ENCODE measurements around the gene NCKAP5.

Gene NCKAP5

DNA sequence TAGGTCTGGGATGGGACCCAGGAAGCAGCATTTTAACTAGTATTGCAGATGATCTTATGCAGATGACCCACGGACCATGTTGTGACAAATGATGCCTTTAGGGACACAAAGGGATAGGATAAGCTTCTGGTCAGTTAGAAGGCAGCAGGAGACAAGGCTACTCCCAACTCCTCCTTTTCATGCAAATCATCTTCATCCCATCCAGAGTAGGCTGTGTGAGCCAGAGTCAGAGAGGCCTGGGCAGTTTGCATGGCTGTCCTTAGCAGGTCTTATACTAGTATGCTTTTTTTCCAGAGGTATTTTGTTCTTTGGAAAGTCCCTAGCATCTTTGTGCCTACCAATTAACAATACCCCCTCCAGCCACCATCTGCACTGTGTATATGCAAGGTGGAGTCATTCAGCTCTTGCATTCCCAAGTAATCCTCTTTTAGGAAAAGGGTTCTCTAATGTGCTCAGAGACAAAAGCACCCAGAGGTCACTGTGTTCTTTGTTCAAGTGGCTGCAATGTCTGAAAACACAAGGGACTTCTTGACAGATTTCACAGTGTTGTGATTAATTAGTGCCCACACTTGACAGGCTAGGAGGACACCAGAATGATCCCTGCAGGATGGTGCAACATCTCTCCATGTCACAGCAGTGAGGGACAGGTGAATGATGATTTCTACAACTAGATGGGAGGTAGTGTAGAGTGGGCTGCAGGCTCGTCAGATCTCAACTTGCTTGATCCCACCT lies 225.8 kb downstream of the NCKAP5 start:
- no peak for DNase-seq (ENCODE audit: low read depth, low spot score)
- ChIA-PET CTCF (no interaction called here), POLR2A (no interaction called here)
- TF ChIP-seq, protein P1, sequence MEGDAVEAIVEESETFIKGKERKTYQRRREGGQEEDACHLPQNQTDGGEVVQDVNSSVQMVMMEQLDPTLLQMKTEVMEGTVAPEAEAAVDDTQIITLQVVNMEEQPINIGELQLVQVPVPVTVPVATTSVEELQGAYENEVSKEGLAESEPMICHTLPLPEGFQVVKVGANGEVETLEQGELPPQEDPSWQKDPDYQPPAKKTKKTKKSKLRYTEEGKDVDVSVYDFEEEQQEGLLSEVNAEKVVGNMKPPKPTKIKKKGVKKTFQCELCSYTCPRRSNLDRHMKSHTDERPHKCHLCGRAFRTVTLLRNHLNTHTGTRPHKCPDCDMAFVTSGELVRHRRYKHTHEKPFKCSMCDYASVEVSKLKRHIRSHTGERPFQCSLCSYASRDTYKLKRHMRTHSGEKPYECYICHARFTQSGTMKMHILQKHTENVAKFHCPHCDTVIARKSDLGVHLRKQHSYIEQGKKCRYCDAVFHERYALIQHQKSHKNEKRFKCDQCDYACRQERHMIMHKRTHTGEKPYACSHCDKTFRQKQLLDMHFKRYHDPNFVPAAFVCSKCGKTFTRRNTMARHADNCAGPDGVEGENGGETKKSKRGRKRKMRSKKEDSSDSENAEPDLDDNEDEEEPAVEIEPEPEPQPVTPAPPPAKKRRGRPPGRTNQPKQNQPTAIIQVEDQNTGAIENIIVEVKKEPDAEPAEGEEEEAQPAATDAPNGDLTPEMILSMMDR (IDR thresholded peaks at IDR 0.05; ENCODE audit: insufficient read depth, low read length, missing control alignments), result no peak
- no peak overlapping the region for H3K4me3 ChIP-seq (ENCODE audit: low read depth, low read length)

DNA sequence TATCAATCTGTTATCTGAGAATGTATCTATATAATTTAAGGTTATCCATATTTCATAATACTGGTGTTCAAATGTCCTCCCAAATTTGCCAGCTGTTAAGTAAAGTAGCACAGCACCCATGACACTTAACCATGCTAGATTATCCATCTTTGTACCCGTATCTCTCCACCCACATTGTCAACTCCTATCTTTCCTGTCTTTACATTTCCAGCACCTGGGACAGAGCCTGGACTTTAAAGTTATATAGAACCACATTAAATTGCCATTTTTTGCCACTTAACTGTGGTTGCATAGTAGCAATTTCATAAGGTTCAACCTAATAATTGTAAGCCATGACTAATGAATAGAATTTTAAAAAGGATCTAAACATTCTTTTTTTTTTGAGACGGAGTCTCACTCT lies 226.7 kb downstream of the NCKAP5 start:
- ChIA-PET POLR2A (no interaction called here), CTCF (interaction anchor here (1.4 kb wide), 1 partner anchor 438 kb away, joined by 3 read pairs; no protein-coding TSS in a partner anchor)
- DNase-seq (ENCODE audit: low read depth, low spot score), result no peak
- TF ChIP-seq, protein P1 (IDR thresholded peaks at IDR 0.05; ENCODE audit: insufficient read depth, low read length, missing control alignments), result no peak
- H3K4me3 ChIP-seq (ENCODE audit: low read depth, low read length), result no peak overlapping the region

DNA sequence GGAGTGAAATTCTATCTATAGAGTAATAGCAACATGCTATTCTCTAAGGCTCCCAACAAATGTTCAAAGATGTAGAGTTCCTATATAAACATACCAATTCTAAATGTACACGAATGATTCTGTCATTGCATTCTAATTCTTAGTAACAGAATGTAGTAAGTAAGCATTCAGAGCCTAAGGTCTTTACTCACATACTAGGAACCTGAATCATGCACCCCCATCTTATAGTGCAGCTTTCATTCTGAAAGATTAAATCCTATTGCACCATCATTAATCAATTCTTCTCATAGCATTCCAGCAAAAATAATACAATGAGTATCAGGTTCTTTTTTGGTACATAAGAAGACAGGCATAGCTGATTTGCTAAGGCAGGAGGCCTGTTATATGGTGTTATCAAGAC lies 230.0 kb downstream of the NCKAP5 start:
- POLR2A ChIA-PET, result no interaction called here

DNA sequence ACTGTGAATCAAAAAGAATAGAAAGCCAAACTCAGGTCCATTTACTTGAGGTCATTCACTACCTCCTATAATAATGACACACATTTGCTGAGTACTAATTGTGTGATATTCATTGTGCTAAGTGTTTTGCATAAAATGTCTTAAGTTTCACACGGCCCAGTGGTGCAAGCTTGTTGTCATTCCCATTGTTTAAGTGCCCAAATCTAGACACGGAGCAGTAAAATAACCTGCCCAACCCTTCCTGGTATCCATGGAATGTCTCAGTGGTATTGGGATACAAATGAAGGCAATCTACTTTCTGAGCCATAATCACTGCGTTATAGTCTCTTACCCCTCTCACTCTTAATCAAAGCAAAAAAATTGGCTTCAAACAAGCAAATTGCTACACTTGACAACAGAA lies 233.3 kb downstream of the NCKAP5 start:
- CTCF ChIA-PET, result interaction anchor here (1.2 kb wide), 1 partner anchor 509 kb away, joined by 5 read pairs; no protein-coding TSS in a partner anchor
- TF ChIP-seq, protein P1 (IDR thresholded peaks at IDR 0.05; ENCODE audit: insufficient read depth, low read length, missing control alignments), result no peak
- no peak for DNase-seq (ENCODE audit: low read depth, low spot score)
- POLR2A ChIA-PET, result no interaction called here
- no peak overlapping the region for H3K4me3 ChIP-seq (ENCODE audit: low read depth, low read length)

More for the DNA sequence above, 230.0 kb downstream of the NCKAP5 start:
- DNase-seq (ENCODE audit: low read depth, low spot score), result no peak
- no peak overlapping the region for H3K4me3 ChIP-seq (ENCODE audit: low read depth, low read length)
- CTCF ChIA-PET, result no interaction called here
- TF ChIP-seq, protein P1 (IDR thresholded peaks at IDR 0.05; ENCODE audit: insufficient read depth, low read length, missing control alignments), result no peak

DNA sequence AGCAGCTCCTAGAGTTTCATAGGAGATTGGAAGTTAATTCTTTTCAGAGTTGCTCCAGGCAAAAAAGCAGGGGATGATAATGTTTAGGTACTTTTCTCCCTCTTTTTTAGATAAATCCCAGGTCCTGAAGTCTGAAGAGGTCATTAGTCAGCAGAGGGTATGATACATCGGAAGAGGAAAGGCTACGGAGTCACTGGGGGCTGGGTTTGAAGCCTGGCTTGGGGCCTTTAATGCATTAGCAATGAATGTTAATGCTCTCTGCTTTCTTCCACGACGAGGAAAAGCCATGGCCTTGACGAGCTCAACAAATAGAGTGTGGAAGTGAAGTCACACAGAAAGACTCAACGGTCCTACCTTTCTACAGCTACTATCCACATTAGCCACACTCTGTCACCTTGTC lies 235.1 kb downstream of the NCKAP5 start:
- no peak for DNase-seq (ENCODE audit: low read depth, low spot score)
- TF ChIP-seq, protein P1 (IDR thresholded peaks at IDR 0.05; ENCODE audit: insufficient read depth, low read length, missing control alignments), result no peak

DNA sequence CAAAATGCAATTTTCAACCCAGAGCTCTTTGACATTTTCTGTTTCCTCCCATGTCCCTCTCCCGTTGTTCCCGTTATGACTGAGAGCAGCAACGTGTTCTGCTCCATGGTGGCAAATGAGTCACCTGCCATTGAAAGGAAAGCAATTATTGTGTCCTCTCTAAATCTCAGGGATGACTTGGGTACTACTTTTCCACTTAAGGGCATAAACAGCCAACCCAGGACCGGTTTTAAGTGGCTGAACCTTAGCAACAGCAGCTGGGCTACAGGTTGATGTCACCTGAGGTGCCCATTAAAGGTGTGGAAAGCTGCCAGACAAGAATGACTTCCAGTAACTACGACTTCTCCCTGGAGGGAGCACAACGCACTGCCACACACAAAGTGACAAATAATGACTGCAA lies 236.8 kb downstream of the NCKAP5 start:
- CTCF ChIA-PET, result no interaction called here
- POLR2A ChIA-PET, result no interaction called here

More for the DNA sequence above, 235.1 kb downstream of the NCKAP5 start:
- H3K4me3 ChIP-seq (ENCODE audit: low read depth, low read length), result no peak overlapping the region
- POLR2A ChIA-PET, result no interaction called here
- CTCF ChIA-PET, result no interaction called here

More for the DNA sequence above, 236.8 kb downstream of the NCKAP5 start:
- no peak for DNase-seq (ENCODE audit: low read depth, low spot score)
- no peak overlapping the region for H3K4me3 ChIP-seq (ENCODE audit: low read depth, low read length)
- TF ChIP-seq, protein P1 (IDR thresholded peaks at IDR 0.05; ENCODE audit: insufficient read depth, low read length, missing control alignments), result no peak

Data from AG04449 (cell line).